Activated CD4-positive, alpha-beta T cell treated with anti-CD3 and anti-CD28 coated beads for 36 hours (primary cell): ENCODE data around the gene CSN3. TPM values are rescaled to one million over a fixed set of nuclear protein-coding genes. Genes with fewer than 3 reads are reported as not detected.
"Not testable (repeated sequence)": the region's sequence is repeated elsewhere in the genome, so short reads cannot be mapped to it uniquely, and the experiment has no call there.

ENCODE experiments used
- ATAC-seq: fragments of 200-7000 bp; cut with Tn5 transposase; one replicate; pipeline ENCODE4 v1.10.0; 2021; ENCODE audit warnings: mild to moderate bottlenecking, moderate library complexity
- CTCF ChIA-PET: fragments of 350-600 bp; sonication (Branson Sonifier 250); formaldehyde crosslinking; loops from one replicate; lab custom pipeline; 2021; ENCODE audit warnings: antibody characterized with exemption; lab: Charles Lee
- POLR2A ChIA-PET: fragments of 350-600 bp; sonication (Branson Sonifier 250); formaldehyde crosslinking; loops from one replicate; lab custom pipeline; 2021; ENCODE audit warnings: antibody characterized with exemption, inconsistent platforms; lab: Charles Lee
- DNase-seq: peaks from one replicate; pipeline ENCODE4 v3.0.0-alpha.2; 2020
- H3K27ac Mint-ChIP-seq: one replicate; pipeline ENCODE4 v1.8.0; 2021; ENCODE audit warnings: mixed read lengths
- H3K27me3 Mint-ChIP-seq: one replicate; pipeline ENCODE4 v1.8.0; 2021; ENCODE audit warnings: mixed read lengths
- H3K36me3 Mint-ChIP-seq: one replicate; pipeline ENCODE4 v1.8.0; 2021; ENCODE audit warnings: low read depth, mixed read lengths
- H3K4me1 Mint-ChIP-seq: one replicate; pipeline ENCODE4 v1.8.0; 2021; ENCODE audit warnings: mixed read lengths
- H3K4me3 Mint-ChIP-seq: one replicate; pipeline ENCODE4 v1.8.0; 2021; ENCODE audit warnings: mild to moderate bottlenecking, moderate library complexity, mixed read lengths
- H3K9me3 Mint-ChIP-seq: one replicate; pipeline ENCODE4 v1.8.0; 2021; ENCODE audit warnings: low read depth, mixed read lengths
- intact Hi-C, 2 experiments: fragments of 100-400 bp; cut with DNase I in 1 of 2; cut with micrococcal nuclease in 1 of 2; formaldehyde crosslinking; loops; one replicate each; pipeline versions ENCODE4 v1.14.2 to v1.15.1; 2022 to 2024; cut with DNase I, micrococcal nuclease
- total RNA-seq, 2 experiments: library from RNA; stranded (reverse); gene quantifications; one replicate each; pipeline ENCODE4 v1.2.3, GENCODE V29; 2021

Gene CSN3
- total RNA-seq: not detected

- H3K36me3 Mint-ChIP-seq, H3K9me3 Mint-ChIP-seq, H3K4me3 Mint-ChIP-seq, H3K27ac Mint-ChIP-seq, DNase-seq, intact Hi-C loops, H3K27me3 Mint-ChIP-seq, H3K4me1 Mint-ChIP-seq, CTCF ChIA-PET, ATAC-seq, POLR2A ChIA-PET: not testable (repeated sequence)
Measured at GRCh38 chr4:70242297-70242696, at the start of gene CSN3. CSN3 (plus strand) TSS chr4:70242597; CDS start chr4:70244820, 2,223 bp downstream.

GRCh38 chr4:70192895-70193294 lies 49.5 kb upstream of the CSN3 start:
- CTCF ChIA-PET: no interaction called here
- Mint-ChIP-seq H3K27ac (no peak overlapping the region), H3K4me1 (no peaks in the 10 kb centered on the region)

GRCh38 chr4:70195425-70195824 lies 47.0 kb upstream of the CSN3 start, which contains the start of gene ODAM:
ODAM (plus strand) TSS chr4:70195725; CDS start chr4:70196544, 819 bp downstream.
- ChIA-PET CTCF (no interaction called here), POLR2A (no interaction called here)
- Mint-ChIP-seq H3K4me3 (no peak within 1 kb of the TSS), H3K4me1 (no peaks in the 10 kb centered on the region), H3K27me3 (no peaks in the 10 kb centered on the region), H3K36me3 (no peaks in the 10 kb centered on the region), H3K27ac (no peak within 1 kb of the TSS), H3K9me3 (peaks cover 1% of the 10 kb centered on the region)
- DNase-seq (no peak), ATAC-seq (no peak)
- intact Hi-C loops: no loop called here

More at GRCh38 chr4:70192895-70193294, 49.5 kb upstream of the CSN3 start:
- no peaks in the 10 kb centered on the region for H3K27me3 Mint-ChIP-seq
- H3K36me3 Mint-ChIP-seq: no peaks in the 10 kb centered on the region
- peaks cover 1% of the 10 kb centered on the region for H3K9me3 Mint-ChIP-seq
- no peak for ATAC-seq
- H3K4me3 Mint-ChIP-seq: no peak overlapping the region
- intact Hi-C loops: no loop called here
- POLR2A ChIA-PET: no interaction called here
- DNase-seq: no peak

- no peaks in the 10 kb centered on the region for H3K36me3 Mint-ChIP-seq
- no peaks in the 10 kb centered on the region for H3K27me3 Mint-ChIP-seq
- DNase-seq (no peak), ATAC-seq (no peak)
- H3K4me1 Mint-ChIP-seq: no peaks in the 10 kb centered on the region
- H3K9me3 Mint-ChIP-seq: no peaks in the 10 kb centered on the region
- no peak overlapping the region for H3K27ac Mint-ChIP-seq
- intact Hi-C loops: no loop called here
- CTCF ChIA-PET: no interaction called here
- no peak overlapping the region for H3K4me3 Mint-ChIP-seq
- POLR2A ChIA-PET: no interaction called here
Measured at GRCh38 chr4:70196857-70197256, 45.5 kb upstream of the CSN3 start.

GRCh38 chr4:70197842-70198241 lies 44.6 kb upstream of the CSN3 start:
- H3K36me3 Mint-ChIP-seq: no peaks in the 10 kb centered on the region
- POLR2A ChIA-PET: no interaction called here
- intact Hi-C loops: no loop called here
- CTCF ChIA-PET: interaction anchor here (2.0 kb wide), 1 partner anchor 15 kb away, joined by 10 read pairs; no protein-coding TSS in a partner anchor
- H3K4me1 Mint-ChIP-seq: no peaks in the 10 kb centered on the region
- no peak for ATAC-seq
- no peaks in the 10 kb centered on the region for H3K9me3 Mint-ChIP-seq
- no peak overlapping the region for H3K4me3 Mint-ChIP-seq
- H3K27me3 Mint-ChIP-seq: no peaks in the 10 kb centered on the region
- no peak overlapping the region for H3K27ac Mint-ChIP-seq
- no peak for DNase-seq

GRCh38 chr4:70203601-70204000 lies 38.8 kb upstream of the CSN3 start:
- intact Hi-C loops: no loop called here
- DNase-seq (no peak), ATAC-seq (no peak)
- Mint-ChIP-seq H3K4me1 (no peaks in the 10 kb centered on the region), H3K27me3 (no peaks in the 10 kb centered on the region), H3K9me3 (peaks cover 3% of the 10 kb centered on the region), H3K27ac (no peak overlapping the region), H3K4me3 (no peak overlapping the region), H3K36me3 (no peaks in the 10 kb centered on the region)
- ChIA-PET CTCF (no interaction called here), POLR2A (no interaction called here)

- H3K27ac Mint-ChIP-seq, H3K9me3 Mint-ChIP-seq, H3K4me1 Mint-ChIP-seq, H3K4me3 Mint-ChIP-seq, POLR2A ChIA-PET, H3K36me3 Mint-ChIP-seq, CTCF ChIA-PET, ATAC-seq, H3K27me3 Mint-ChIP-seq, DNase-seq, intact Hi-C loops: not testable (repeated sequence)
Measured at GRCh38 chr4:70212752-70213151, 29.6 kb upstream of the CSN3 start.

GRCh38 chr4:70216109-70216508 lies 26.3 kb upstream of the CSN3 start:
- H3K9me3 Mint-ChIP-seq, CTCF ChIA-PET, POLR2A ChIA-PET, DNase-seq, ATAC-seq, H3K4me1 Mint-ChIP-seq, H3K27ac Mint-ChIP-seq, H3K4me3 Mint-ChIP-seq, H3K36me3 Mint-ChIP-seq, H3K27me3 Mint-ChIP-seq, intact Hi-C loops: not testable (repeated sequence)

GRCh38 chr4:70216550-70216949 lies 25.8 kb upstream of the CSN3 start:
- H3K9me3 Mint-ChIP-seq, H3K36me3 Mint-ChIP-seq, H3K27me3 Mint-ChIP-seq, DNase-seq, H3K27ac Mint-ChIP-seq, H3K4me1 Mint-ChIP-seq, POLR2A ChIA-PET, intact Hi-C loops, H3K4me3 Mint-ChIP-seq, ATAC-seq: not testable (repeated sequence)
- CTCF ChIA-PET: interaction anchor here (0.6 kb wide), 1 partner anchor 300 kb away, joined by 3 read pairs; no protein-coding TSS in a partner anchor

- H3K36me3 Mint-ChIP-seq, H3K9me3 Mint-ChIP-seq, CTCF ChIA-PET, POLR2A ChIA-PET, H3K4me3 Mint-ChIP-seq, ATAC-seq, H3K4me1 Mint-ChIP-seq, H3K27ac Mint-ChIP-seq, intact Hi-C loops, DNase-seq, H3K27me3 Mint-ChIP-seq: not testable (repeated sequence)
Measured at GRCh38 chr4:70221389-70221788, 21.0 kb upstream of the CSN3 start.

GRCh38 chr4:70221818-70222217 lies 20.6 kb upstream of the CSN3 start:
- POLR2A ChIA-PET, H3K27me3 Mint-ChIP-seq, ATAC-seq, CTCF ChIA-PET, DNase-seq, H3K4me1 Mint-ChIP-seq, H3K4me3 Mint-ChIP-seq, intact Hi-C loops, H3K27ac Mint-ChIP-seq, H3K36me3 Mint-ChIP-seq, H3K9me3 Mint-ChIP-seq: not testable (repeated sequence)

- intact Hi-C loops: no loop called here
- ChIA-PET POLR2A (no interaction called here), CTCF (interaction anchor here (0.6 kb wide), 1 partner anchor 850 kb away, joined by 4 read pairs; no protein-coding TSS in a partner anchor)
- Mint-ChIP-seq H3K9me3 (no peaks in the 10 kb centered on the region), H3K27ac (no peak within 1 kb of the TSS), H3K27me3 (no peaks in the 10 kb centered on the region), H3K4me3 (no peak within 1 kb of the TSS), H3K36me3 (no peaks in the 10 kb centered on the region), H3K4me1 (no peaks in the 10 kb centered on the region)
- DNase-seq (no peak), ATAC-seq (no peak)
Measured at GRCh38 chr4:70225824-70226223, 16.6 kb upstream of the CSN3 start, which contains the start of gene FDCSP. FDCSP (plus strand) TSS chr4:70226124; CDS start chr4:70231195, 5,071 bp downstream.
